GM19043 (cell line): Measurements from ENCODE around the gene HHLA2.
A peak's percentile ranks its signal among the peaks of the same experiment; 100 is the strongest.
"Not testable (repeated sequence)": the region's sequence is repeated elsewhere in the genome, so short reads cannot be mapped to it uniquely, and the experiment has no call there.

Source experiments
- ATAC-seq: cut with Tn5 transposase; IDR thresholded peaks from one replicate; pipeline ENCODE4 v1.9.1; 2021; ENCODE audit warnings: low read depth; ENCODE audit not compliant: unreplicated experiment

Gene HHLA2

DNA sequence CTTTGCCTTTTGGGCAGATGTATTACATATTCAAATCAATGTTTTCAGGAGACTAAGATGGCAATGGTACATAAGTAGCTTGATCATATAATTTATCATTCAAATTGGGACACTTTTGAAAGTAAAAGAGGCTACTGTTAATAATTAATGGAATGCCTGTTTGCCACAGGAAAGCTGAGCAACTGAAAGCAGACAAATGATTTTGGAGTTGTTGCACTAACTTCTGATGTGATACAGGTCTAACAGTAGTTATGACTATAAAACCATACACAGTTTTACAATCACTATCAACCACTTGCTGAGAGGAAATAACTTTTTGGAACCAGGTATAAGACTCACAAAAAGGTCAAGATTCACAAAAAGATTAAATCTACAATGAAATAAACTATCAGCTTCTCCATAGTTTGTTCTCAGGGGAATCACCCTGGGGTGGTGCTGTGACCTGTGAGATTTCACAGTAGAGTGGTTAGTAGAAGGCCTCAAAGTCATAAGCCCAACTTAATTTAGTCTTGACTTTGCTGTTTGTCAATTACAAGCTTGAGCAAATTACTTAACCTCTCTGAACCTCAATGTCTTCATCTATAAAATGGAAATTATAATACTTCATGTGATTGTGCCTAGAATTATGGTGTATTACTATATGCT lies 42.7 kb downstream of the HHLA2 start:
- ATAC-seq: peak; percentile 56

DNA sequence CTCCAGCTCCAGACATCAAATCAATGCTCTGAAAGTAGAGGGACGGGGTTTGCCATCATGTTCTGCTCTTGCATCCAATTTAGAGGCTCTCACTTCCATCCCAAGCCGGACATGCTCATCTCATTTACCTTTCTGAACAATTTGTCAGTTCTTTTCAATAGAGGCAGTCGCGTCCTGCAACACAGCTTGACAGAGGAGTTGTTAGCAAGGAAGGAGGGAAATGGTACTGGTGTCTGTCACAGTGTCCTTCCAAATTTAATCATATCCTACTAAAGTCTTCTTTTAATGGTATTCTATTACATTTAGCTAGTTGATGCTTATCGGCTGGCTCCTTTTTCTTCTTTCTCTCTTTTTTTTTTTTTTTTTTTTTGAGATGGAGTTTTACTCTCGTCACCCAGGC lies 45.6 kb downstream of the HHLA2 start:
- ATAC-seq: no peak

DNA sequence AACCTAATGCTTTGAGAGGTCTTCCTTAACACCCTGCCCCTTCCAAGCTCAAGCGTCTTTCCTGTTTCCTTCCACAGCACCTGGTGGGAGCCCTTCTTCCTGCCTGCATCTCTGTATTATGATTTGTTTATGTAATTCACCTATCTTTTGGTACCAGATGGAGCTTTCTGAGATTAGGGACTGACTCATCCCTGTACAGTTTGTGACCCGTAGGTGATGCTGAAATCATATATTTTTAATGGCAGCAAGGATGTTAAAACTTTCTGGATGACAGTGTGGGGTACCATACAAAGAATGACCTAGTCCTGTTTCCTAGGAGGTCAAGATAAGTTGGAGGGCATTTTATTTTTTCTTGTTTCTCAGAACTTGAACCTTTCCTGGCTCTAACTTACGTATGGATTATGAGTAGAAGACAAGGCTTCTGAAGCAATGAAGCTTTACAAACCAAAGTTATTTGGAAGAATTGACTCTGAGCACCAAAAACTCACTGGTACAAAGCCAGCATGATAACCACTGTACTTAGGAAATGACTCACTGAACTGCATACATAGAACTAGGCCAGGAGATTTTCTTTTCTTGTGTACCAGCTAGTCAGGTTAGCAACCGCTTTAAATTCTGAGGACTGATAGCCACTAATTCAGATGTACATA lies 46.6 kb downstream of the HHLA2 start:
- no peak for ATAC-seq

DNA sequence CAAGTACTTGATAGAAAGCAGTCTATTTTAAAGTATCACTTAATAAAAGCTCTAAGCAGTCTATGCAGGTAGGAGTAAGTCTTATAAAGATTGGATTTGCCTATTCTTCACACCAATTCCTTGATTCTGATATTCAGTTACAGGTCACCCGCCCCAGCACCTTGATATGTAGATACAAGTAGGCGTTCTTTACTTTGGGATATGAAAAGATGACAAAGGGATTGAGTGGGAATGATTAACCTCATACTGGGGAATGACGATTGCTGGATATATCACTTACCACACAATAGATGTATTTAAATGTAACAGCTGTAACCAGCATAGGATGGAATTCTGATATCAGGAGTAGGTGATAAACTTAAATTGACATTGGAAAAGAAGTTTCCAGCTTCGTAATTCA lies 47.1 kb downstream of the HHLA2 start:
- no peak for ATAC-seq

DNA sequence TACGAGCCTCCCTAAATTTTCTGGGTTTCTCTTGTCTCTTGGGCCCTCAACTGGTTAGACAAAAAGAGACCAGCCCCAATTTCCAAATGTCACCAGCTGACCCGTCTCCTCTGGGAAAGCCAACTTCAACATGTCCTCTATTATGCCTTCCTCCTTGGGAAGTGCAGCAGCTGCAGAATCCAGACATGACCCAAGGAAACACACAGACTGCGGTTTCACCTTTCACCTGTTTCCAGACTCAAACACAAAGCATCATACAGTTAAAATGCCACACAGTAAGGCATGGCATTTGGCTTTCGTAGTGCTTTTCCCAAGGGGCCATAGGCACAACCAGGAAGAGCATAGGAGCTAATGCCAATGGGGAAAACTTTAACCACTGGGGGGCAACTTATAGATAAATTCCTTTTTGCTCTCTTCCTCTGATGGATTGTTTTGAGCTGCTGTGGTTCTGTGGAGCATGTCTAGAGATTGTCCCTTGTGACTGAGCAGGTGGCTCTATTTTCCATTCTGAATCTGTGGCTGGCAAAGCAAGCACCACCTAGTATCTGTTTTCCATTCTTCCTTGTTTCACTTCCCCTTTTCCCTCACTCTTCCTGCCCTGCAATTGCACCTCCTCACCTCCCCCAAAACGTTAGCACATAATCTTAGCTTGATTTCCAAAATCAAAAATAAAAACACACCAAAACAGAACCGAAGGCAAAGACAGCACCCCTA lies 49.3 kb downstream of the HHLA2 start:
- ATAC-seq: no peak

DNA sequence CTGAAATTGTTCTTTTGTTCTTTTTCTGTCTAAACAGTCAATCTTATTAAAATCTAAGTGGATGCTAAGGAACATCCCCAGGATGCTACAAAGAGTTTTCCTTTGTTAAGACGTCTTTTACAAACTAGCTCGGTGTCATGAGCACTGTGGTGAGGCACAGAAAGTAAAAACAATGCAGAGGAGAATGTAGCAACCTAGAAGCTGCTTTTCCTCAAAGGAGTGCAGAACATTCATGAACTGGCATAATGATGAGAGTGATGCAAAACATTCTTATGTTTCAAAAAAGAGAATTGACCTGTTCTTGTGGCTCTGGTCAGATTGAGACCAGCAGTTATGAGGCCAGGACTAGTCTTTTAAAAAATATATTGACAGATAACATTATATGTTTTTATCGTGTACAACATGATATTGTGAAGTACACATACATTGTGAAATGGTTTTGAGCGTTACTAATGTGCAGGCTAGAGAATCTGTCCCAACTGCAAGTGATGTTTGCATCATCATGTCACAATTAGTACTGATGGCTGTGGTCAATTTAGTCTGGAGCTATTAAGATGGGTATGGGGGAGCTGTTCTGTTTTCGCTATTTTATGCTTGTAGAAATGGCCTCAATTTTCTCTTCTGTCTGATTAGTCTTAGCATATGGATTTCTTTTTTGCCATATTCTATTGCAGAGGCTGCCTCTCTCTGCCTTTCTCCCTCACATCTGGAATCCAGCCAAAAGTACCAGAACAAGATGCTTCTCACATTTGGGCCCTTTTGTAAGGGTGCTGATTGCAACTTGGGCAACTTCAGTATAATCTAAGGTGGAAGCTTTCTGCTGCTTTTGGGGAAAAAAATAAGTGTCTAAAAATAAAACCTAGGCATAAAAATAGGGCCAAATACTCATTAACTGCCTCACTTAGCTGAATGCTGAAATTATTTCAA lies 50.2 kb downstream of the HHLA2 start:
- no peak for ATAC-seq

DNA sequence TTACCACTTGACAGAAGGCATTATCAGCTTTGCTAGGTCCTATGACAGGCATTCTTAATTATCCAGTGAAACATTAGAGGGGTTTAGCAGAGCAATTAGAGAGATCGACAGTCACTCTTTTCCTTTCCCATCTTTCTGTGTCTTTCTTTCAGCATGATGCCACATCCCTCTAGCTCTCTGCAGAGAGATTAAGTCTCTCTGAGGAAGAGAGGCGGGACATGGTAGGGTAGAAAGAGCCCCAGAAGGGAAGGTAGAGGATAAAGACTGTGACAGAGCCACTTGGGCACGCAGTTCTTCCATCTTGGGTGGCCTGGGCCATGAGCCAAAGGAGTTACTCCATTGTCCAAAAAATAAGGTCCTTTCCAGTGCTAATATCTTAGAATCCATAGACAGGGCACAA lies 55.8 kb downstream of the HHLA2 start:
- ATAC-seq: no peak

DNA sequence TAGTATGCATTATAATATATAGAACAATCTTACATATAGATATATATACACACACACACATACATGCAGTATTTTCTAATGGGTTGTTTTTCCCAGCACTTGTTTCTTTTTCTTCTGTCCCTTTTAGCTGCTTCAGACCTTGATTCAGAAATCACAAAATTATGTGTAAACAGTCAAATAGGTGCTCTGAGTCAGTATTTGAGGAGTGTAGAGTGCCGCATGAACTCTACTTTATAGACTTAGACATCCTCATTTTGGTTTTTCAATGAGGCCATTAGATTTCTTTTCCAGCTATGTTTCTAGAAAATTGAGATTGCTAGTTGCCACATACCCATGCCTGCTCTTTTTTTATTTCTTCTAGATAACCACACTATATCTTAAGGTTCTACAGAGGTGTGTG lies 58.2 kb downstream of the HHLA2 start:
- ATAC-seq: no peak

DNA sequence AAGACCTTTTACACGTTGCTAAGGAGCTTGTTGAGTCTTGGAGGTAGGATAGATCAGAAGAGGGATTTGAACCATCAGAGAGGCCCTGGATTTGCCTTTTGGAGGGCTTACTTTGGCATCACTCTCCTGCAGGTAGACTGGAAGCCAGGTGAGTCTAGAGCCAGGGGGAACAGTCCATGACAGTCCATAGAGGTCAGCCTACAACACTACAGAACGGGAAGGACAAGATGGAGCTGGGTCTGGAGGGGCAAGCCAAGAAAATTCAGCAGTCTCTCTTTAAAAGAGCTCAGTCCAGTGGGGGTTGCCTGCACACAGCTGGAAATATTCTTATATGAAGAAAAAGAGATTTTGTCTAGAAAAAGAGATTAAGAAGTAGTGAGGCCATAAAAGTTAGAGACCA lies 60.7 kb downstream of the HHLA2 start:
- no peak for ATAC-seq

DNA sequence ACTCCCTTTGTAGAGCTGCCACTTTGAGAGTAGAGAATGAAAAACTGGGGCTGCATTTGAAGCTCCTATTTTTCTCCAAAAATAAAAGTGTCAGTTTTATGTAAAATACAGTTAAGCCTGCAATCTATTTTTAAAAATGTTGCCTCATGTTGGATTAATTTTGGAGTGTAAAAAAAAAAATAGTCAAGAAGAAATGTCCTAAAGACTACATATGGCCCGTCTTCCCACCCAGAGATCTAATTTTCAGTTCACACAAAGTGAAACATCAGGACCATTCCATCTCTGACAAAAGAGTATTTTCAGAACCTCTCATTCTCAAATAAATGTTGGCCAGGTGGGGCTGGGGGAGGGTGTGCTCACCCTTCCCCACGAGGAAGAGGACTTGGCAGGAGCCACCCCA lies 62.7 kb downstream of the HHLA2 start:
- no peak for ATAC-seq

DNA sequence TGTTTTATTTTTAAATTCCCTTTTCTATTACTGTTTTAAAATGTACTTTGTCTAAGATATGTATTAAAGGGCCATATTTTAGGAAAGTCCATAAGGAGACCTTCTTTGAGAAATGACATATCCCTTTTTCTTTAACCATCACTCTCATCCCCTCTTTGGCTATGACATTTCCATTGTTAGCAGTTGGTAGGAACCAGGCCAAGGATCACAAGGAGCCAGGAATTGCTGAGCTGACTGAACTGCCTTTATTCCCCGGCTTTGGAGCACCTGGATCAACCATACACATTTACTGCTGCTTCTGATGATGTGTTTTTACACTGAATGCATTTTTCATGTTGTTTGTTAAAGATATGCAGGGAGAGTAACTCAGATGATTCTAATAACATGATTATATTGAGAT lies 79.7 kb downstream of the HHLA2 start:
- no peak for ATAC-seq

DNA sequence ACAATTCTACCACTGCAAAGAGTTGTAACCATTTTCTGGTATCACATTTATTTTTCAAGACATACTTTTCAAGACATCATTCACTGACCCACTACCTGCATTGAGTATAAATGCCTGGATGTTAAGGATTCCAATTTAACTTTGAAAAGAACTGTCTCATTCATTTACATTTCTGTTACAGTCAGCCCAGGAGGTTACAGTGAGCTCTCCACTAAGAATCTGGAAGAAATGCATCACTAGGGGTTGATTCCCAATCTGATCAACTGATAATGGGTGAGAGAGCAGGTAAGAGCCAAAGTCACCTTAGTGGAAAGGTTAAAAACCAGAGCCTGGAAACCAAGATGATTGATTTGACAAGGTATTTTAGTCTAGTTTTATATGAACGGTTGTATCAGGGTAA lies 81.0 kb downstream of the HHLA2 start:
- no peak for ATAC-seq

DNA sequence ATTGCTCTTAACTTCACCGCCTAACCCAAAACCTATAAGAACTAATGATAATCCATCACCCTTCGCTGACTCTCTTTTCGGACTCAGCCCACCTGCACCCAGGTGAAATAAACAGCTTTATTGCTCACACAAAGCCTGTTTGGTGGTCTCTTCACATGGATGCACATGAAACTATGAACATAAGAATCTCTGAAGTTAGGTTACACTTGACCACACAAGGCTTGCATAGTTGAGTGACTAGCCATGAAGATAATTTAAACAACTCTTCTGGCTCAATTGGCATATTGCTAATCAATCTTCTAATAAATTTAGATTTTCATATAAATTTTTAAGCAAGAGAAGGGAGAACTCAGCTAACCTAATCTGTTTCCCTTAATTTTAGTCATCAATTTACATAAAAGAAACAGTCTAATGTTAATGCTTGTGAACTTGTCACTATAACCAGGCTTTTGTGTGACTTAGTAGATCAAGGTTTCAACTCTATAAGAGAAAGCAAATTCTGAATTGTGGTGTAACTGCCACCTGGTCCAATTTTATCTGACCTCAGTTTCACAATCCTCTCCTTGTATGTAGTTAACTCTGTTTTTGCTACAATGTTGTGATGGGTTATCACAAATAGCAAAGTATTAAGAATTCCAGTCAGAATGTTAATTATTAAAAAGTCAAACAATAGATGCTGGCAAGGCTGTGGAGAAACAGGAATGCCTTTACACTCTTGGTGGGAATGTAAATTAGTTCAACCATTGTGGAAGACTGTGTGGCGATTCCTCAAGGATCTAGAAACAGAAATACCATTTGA lies 82.0 kb downstream of the HHLA2 start:
- no peak for ATAC-seq

DNA sequence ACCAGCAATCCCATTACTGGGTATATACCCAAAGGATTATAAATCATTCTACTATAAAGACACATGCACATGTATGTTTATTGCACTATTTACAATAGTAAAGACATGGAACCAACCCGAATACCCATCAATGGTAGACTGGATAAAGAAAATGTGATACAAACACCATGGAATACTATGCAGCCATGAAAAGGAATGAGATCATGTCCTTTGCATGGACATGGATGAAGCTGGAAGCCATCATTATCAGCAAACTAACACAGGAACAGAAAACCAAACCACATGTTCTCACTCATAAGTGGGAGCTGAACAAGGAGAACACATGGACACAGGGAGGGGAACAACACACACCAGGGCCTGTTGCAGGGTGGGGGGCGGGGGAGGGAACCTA lies 82.6 kb downstream of the HHLA2 start:
- not testable (repeated sequence) for ATAC-seq

DNA sequence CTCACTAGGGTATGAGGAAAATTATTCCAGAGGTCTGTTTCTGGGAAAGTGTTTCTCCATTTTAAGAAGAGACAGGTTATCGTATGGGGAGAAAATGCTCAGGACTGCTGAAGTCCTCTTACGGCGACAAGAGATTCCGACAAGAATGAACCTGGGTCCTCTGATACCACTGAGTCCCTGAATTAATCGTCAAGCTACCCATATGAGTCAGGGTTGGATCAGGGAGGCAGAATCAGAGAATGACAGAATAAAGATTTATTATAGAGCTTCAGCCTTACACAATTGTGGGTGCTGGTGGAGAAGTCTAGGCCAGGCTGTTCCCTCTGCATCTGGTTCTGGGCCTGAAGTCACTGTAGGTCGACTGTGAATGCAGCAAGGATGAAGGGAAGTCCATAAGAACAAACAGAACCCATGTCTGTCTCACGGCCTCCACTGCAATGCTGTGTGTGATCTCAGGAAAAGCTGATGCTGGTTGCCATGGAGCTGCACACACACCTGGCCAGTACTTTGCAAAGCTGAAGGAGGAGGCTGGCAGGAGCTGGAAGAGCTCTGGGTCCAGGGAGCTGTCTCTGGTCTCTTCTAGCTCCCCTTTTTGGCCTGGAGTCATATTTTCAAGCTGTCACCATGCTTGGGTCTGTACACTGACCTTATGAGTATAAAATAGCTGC lies 83.9 kb downstream of the HHLA2 start:
- ATAC-seq: no peak

DNA sequence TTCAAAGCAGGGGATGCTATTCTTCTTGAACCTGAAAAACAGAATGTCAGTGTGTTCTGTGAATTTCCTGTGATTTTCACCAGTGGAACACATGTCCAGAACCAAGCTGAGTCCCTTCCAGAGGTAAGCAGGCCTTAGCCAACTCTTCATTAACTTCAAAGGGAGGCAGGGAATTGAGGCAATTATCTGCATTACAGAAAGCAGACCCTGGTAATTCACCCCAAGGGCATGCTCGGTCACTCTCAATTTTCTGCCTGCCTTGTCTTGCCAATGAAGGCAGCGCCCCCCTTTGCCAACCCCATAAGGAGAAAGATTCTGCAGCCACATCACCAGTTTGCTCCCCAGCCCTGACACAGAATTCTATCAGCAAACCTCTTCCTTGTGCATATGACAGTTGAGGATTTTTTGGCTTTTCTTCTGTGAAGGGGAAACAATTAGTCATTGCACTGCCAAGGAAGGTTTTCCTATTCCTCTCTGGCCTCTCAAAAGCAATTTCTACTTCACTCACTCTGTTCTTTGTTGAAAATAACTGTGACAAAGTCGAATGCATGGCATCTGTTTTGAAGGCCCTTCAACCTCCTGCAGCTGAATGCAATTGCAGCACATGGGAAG lies 85.3 kb downstream of the HHLA2 start:
- ATAC-seq: no peak

DNA sequence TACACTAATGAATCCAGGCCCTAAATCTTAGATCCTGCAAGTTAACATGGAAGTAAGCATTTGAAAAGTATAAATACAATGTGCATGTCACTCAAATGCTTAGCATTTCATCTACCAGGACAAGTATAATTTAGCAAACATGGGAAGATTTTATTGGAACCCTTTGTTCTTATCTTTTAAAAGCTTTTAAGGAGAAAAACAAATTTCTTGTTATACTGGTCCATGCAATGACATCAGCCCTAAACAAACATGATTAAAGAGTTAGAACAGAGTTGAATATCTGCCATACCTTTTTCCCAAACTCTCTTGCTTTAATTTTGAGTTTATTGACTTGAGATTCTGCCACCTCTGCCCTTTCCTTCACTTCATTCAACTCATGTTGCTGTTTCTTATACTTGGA lies 87.0 kb downstream of the HHLA2 start:
- no peak for ATAC-seq

DNA sequence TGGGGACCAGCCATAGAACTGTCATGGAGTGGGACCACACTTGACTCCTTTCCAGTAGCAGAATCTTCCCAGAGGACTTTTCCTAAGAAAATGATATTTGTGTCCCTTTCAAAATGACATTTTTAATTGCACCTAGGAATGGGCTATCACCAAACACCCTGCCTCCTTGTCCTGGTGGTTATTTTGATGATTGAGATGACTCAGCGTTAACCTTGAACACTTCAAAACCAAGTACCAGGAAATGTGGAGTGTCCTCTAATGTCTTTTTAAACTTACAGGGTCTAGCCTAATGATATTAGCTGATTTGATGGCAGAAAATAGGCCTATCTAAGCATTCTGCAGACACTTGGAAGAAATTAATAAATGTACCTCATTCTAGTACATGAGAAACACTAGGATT lies 90.7 kb downstream of the HHLA2 start:
- no peak for ATAC-seq
